Medulla oblongata (tissue), 1 donor: Measurements from ENCODE around the gene SNHG17.
"Not testable (repeated sequence)": the region's sequence is repeated elsewhere in the genome, so short reads cannot be mapped to it uniquely, and the experiment has no call there.

Source experiments
- DNase-seq: peaks from one replicate; pipeline ENCODE4 v3.0.0-alpha.2; 2015; ENCODE audit errors: extremely low spot score

SNHG17 gene

DNA sequence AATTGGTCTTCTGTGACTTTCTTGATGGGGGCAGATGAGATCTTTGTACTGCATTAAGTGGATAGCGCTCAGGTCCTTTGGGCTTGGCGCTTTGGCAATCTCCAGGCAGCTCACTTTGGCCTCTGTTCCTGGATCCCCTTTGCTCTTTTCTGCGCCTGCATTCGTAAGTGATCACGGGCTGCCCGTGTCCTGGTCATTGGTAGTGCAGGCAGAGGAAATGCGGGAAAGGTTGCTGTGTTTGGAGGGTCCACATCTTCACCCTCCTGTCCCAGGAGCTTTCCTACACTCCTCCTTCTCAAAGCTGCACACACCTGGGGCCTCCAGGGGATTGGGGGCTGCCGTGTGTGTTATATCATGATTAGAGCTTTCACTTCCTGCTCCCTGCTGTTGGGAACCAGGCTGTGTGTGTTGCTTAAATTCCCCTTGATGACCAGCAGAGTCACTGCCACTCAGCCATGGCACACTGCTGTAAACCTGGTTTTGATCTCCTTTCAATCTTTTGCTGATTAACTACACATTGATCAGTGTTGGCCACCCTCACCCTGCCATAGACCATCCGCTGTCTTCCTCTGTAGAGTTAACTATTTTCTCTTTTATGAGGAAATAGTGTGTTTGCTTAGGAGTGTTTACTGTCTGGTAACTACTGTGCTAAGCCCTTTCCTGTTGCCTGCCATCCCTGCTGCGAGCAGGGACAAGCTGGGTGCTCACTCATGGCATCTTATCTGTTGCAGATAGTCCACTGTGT is 13.0 kb upstream of the SNHG17 start:
- no peak for DNase-seq

DNA sequence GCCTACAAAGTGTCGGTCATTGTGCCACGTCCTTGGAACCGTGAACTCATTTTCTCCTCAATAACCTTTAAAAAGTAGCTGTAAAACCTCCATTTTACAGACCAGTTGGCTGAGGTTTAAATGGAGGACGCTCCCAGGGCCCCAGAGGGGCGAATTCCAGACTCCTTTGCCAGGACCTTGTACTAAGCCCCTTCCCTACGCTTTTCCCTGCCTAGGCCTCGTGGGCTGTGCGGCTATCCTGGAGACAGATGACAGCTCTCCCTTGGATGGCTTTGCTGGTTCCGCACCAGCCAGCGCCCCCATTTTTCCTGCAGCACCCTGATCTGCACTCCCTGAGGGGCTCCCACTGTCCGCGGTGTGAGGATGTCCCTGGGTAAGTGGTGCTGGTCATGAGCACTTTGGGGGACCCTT is 12.1 kb upstream of the SNHG17 start:
- no peak for DNase-seq

DNA sequence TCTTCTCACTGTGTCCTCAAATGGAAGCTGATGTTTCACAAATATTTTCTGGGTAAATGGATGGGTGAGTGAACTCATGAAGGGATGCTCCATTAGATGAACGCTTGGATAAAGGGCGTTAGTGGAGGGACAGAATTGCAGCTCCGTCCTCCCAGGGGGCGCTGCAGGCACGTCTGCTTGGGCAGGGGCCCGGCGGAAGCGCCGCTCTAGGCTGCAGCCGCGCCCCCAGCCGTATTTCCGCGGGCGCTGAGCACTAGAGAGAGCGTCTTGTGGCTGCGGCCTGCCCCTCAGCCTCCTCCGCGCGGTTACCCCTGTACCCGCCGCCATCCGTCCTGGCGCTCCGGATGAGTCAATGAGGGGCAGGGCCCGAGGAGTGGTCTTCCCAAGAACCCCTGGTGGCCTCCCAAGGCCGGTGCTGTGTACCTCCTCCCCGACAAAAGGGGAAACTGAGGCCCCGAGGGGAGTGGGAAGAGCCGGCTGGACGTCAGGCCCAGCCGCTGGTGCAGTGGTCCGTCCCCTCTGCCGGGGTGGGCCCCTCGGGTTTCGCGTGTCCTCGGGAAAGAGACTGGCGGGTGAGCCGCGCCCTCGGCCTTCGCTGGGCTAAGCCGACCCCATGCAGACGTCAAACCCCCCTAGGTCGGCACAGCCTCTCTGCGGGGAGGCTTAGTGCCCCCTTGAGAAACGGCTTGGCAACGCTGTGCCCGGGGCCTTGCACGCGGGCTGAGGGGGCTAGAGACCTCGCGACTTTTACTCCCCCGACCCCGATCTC is 11.5 kb upstream of the SNHG17 start:
- DNase-seq, result peak; percentile 87

DNA sequence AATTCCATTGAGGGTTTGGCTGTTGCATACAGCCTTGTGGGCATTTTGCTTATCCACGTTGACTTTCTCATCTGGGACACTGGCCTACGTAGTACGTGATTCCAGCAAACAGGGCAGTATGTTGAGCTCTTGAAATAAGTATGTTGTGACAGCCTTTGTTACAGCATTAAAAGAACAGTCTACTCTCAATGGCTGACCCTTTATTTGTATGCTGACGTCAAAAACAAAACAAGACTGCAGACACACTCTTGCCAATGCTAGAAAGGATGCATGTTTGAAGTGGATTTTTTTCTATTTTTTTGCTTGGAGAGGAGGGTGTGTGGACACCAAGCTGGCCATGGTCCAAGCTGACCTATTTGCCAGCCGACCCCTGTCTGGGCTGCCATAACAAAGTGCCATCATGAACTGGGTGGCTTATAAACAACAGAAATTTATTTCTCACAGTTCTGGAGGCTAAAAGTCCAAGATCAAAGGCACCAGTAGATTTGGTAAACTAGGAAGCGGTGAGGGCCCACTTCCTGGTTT is 10.8 kb upstream of the SNHG17 start:
- DNase-seq, result no peak

DNA sequence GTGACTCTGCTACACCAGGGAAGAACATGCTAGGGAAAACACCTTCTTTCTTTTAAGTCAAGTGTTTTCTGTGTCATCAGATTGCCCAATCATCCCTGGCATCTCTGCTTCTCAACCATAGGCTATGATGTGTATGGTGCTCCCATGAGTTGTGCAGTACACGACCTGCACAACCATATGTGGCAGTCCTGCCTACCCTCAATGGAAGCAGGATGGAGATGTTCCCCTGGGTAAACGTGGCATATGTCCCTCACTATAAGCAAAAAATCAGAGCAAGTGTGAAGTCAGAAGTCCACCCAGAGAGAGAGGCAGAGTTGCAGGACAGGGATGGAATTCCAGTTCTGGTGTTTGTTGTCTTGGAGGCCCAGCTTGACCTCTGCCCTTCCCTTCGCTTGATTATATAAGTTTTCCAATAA is 10.3 kb upstream of the SNHG17 start:
- DNase-seq, result no peak

DNA sequence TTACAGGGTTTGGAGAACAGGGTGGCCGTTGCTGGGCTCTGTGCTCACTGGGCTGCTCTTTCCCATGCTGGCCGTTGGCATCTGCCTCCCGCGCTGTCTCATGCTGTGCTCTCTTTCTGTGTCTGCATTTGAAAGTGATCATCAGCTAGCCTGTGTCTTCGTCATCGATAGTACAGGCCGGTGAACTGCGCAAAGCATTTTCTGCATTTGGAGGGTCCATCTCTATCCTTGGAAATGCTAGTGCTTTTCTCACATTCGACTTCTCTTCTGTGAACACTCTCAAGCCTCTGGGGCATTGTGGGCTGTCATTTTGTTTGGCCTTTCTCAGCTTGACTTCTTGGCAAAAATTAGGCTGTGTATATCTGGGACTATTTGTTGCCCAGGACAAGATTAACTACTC is 6.8 kb upstream of the SNHG17 start:
- DNase-seq, result no peak

DNA sequence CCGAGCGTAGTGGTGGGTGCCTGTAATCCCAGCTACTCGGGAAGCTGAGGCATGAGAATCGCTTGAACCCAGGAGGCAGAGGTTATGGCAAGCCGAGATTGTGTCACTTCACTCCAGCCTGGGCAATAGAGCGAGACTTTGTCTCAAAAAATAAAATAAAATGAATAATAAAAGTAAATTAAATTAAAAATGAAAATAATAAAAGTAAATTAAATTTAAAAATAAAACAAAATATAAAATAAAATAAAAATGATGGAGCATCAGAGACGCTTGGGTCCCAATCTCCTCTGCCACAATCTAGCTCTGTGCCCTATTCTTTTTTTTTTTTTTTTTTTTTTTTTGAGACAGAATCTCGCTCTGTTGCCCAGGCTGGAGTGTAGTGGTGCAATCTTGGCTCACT is 6.0 kb upstream of the SNHG17 start:
- DNase-seq, result not testable (repeated sequence)

DNA sequence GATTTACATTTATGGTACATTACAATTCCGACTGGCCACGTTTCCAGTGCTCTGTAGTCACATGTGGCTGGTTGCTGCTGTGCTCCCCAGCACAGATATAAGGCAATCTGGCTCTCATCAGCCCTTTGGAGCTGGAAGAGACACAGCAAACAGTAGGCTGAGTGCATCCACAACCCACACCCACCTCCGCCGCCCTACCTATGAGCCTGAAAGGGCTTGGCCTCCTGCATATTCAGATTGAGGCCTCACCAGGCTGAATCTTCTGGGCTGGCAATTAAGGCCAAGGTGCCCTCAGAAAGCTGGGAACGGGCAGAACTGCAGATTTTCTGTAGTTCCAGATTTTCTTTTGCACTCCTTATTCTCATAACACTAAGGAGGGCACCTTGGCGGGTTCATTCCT is 2.7 kb upstream of the SNHG17 start:
- DNase-seq, result no peak

DNA sequence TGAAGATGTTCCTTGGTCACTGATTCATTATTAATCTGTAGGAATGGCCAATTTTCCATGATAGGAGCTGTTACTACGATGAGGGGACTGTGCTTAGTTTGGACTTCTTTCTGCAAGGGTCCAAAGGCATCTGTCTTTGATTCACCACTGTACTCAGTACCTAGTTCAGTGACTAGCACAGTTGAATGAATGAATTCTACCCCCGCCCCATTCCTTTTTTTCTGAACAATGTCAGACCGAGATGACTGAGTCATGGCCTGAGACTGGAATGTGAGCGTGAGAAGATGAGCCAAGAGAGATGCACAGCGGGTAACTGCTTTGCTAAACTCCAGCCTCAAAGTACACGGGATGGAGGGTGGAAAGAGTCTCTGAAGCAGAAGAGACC is 419 bp upstream of the SNHG17 start:
- DNase-seq, result no peak

DNA sequence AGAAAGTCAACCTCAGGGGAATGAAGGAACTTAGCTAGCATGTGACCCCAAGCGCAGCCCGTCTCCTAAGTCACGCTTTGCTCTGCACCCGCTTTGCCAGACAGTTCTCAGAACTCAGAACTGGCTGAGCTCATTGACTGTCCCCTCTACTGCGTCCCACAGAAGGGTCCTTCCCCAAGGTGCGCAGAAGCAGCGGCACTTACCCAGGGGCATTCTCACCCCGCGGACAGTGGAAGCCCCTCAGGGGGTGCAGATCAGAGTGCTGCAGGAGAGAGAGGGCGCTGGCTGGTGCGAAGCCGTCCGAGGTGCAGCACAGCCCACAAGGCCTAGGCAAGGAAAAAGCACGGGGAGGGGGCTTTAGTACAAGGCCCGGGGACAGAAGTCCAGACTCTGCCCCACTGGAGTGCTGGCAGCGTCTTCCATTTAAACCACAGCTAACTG is 807 bp downstream of the SNHG17 start:
- no peak for DNase-seq

DNA sequence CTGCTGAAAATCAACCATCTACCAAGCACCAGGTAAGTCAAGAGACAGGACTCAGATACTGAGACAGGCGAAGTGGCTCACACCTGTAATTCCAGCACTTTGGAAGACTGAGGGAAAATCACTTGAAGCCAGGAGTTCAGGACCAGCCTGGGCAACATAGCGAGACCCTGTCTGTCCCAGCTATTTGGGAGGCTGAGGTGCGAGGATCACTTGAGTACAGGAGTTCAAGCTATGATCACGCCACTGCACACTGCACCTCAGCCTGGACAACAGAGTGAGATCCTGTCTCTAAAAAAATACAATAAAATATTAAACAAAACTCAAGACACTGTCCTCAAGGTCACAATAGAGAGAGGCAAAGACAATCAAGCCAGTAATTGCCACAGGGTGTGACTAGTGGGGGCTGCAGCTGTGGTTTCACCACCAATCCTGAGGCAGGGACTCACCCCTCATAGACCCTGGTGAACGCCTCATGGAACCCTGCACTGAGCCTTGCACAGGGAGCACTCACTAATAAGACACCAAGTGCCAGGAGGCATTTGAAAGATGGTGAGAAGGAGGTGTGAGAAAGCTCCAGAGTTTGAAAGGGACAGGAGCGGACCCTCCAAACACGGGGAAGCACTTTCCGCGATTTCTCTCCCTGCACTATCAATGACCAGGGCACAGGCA is 1.7 kb downstream of the SNHG17 start:
- no peak for DNase-seq

DNA sequence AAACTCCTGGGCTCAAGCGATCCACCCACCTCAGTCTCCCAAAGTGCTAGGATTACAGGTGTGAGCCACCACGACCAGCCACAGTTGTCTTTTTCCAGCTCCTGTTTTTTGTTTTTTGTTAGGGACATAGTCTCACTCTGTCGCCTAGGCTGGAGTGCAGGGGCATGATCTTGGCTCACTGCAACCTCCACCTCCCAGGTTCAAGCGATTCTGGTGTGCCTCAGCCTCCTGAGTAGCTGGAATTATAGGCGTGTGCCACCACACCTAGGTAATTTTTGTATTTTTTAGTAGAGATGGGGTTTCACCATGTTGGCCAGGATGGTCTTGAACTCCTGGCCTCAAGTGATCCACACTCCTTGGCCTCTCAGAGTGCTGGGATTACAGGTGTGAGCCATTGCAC is 2.3 kb downstream of the SNHG17 start:
- DNase-seq, result not testable (repeated sequence)

DNA sequence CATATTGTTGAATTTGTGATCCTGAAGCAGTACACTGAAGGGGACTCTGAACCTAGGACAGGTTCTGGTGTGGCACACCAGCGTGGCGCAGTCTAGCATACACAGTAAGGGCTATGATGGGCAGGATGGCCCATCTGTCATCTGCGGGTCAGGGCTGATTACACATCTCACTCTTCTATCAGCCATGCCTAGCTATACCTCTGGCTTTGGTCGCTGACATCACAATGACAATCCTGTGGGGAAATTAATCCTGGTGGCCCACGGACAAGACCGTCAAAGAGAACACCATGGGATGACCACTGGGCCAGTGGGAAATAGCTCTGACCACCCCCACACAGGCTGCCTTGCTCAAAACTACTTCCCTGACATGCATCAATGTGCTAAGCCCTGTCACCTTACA is 2.8 kb downstream of the SNHG17 start:
- no peak for DNase-seq

DNA sequence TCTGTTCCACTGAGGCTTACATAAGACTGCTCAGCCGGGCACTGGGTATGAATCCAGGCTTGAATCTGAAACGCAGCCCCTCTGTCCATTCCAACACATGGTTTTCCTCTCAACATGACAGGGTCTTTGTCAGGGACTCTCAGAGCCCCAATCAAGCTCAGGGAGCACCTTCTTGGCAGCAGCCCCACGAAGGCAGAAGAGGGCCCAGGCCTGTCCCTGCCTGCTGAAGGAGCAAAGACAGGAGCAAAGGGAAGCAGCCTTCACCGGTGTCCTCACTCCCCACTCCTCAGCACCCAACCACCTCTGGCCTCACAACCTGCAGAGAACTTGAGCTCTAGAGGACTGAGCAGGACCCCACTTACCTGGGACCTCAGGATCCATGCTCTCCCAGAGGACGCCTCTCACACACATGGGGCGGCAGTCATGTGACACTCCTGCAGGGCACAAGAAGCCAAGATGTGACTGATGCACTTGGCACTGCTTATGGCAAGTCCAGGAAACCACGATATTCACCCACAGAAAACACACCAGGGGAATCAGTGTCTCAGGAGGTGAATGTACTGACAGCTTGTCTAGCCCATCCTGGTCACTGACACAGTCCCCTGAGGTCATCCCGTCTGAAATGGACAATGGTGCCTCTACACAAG is 4.3 kb downstream of the SNHG17 start:
- DNase-seq, result no peak

DNA sequence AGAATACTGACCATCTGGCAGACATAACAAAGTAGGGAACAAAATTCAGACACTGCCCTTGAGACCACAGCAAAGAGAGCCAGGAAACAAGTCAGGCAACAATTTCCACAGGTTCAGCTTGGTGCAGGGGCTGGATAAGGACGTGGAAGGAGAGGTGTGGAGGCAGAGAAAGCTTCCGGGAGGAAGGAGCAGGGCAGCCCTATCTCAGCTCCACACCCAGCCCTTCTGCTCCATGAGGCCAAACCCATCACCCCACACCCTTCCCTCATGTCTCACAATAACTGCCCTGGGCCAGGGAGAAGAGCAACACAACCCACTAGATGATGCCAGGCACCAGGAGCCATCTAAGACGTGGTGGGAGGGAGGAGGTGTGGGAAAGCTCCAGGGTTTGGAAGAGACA is 5.8 kb downstream of the SNHG17 start:
- DNase-seq, result no peak

DNA sequence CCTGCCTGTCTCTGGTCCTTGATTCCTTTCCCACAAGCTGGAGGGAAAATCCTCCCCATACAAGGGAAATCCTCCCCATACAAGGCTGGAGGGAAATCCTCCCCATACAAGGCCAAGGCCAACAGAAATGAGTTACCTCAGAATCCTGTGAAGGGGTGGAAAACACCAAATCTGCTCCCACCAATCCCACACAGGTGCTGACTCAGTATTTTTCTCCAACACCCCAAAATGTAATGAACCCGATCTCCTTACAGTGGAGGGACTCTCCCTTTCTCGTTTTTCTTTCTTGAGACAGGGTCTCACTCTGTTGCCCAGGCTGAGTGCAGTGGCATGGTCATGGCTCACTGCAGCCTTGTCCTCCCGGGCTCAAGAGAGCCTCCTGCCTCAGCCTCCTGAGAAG is 6.3 kb downstream of the SNHG17 start:
- no peak for DNase-seq

DNA sequence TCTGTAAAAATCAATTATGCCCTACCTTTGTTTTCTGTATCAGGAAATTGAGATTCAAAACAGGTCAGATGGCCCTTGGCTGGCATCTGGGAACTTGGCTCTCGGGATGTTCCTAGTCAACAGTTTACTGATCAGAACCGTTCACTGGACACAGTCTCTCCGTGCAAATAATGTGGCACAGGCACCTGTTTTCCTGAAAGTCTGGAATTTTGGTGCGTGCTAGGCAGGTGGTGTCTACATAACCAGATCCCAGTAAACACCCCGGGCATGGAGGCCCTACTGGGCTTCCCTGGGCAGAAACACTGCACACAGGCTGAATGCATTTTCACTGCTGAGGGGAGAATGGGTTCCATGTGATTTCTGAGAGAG is 7.5 kb downstream of the SNHG17 start:
- no peak for DNase-seq

DNA sequence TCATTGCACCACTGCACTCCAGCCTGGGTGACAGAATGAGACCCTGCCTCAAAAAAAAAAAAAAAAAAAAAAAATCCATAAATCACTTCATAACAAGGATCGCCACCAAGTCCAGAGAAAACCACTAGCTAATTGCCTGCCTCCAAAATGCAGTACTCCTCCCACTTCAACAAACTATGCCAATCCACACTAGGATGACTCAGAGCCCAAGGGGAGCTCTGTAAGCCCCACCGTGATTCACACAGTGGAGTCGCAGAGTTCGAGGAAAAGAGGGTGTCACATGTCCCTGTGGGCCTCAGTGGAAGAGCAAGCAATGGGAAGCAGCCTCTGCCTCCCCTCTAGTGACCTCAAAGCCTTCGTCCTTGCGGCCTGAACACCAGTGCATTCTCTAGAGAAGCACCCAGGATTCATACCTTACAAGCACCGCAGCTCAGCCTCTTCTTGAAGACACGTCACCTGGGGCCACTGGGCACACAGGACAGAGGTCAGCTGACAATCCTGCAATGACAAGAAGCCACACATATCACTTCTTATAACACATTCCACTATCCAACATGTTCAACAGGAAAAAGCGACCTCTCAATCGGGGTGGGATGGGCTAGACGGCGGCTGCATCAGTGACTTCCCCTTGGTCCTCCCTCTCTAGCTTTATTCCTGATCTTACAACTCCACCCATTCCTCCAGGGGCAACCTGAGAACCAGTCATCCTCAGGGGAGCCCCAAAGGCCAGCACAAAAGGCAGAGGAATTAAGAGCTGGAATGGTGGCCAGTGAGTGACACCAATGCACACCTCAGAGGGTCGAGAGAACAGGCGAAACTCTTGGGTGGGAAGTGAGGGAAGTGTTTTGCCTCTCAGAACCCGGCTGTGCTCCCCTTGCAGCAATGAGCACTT is 8.9 kb downstream of the SNHG17 start:
- no peak for DNase-seq

DNA sequence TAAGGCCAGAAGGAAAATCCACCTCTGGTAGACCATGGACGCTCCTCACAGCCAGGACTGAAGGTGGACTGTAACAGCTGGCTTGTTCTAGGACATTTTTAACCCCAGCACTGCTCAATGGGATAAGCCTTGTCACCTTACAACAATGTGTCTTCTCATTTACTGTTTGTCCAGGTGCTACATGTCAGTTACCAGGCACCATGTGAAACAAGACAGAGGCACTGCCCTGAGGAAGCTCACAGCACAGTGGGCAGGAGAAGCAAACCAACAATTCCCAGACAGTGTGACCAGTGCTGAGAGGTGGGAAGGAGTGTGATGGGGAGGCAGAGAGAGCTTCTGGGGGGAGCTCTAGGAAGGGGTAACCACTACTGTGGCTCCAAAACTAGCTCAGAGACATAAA is 10.7 kb downstream of the SNHG17 start:
- no peak for DNase-seq

DNA sequence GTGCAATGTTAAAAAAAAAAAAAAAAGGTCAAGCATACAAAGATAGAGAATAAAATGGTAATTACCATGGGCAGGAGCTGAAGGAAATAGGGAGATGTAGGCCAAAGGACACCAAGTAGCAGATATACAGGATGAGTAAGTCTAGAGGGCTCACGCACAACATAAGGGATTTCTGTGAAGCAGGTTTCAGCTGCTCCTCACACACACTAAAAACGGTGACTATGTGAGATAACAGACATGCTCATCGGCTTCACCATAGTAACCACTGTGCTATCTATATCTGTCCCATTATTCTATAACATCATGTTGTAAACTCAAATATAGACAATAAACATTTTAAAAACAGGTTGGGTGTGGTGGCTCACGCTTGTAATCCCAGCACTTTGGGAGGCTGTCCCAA is 11.6 kb downstream of the SNHG17 start:
- no peak for DNase-seq

DNA sequence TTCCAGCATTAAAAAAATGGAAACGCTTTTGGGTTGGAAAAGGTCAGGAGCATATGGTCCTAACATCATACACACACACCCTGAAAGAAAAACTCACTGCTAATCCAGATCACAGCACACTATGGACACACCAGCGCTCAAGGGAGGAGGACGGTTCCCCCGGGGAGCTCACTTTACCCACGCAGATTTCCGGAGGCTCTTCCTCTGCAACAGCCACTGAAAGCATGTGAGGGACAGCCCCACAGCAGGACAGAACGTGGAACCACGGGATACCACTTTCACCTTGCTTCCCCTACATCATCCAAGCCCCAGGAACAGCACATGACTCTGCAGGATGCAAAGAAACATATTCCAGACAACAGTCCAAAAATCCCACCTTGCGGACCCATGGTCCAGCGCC is 13.2 kb downstream of the SNHG17 start:
- DNase-seq, result no peak
